Measurements from ENCODE around the gene CHRNB2.

GRCh38 chr1:154573168-154573510 lies 5.6 kb downstream of the CHRNB2 start:
- TF ChIP-seq POLR2A (IDR thresholded peaks at IDR 0.05) (no peak), EP300 (IDR thresholded peaks at IDR 0.05) (no peak), CTCF (IDR thresholded peaks at IDR 0.05) (no peak)

All from ovary (tissue), 3 donors.